Activated T-cell treated with anti-CD3 and anti-CD28 coated beads, Interleukin-2, amount 50 U/mL, for 48 hours (primary cell): ENCODE data around the gene TEKT3.

Experiments used
- DNase-seq, 2 experiments: peaks; one replicate each; pipeline ENCODE4 v3.0.0-alpha.2; 2020

The TEKT3 gene

GRCh38 chr17:15263680-15264079 lies 77.7 kb downstream of the TEKT3 start:
- no peak for DNase-seq

DNA sequence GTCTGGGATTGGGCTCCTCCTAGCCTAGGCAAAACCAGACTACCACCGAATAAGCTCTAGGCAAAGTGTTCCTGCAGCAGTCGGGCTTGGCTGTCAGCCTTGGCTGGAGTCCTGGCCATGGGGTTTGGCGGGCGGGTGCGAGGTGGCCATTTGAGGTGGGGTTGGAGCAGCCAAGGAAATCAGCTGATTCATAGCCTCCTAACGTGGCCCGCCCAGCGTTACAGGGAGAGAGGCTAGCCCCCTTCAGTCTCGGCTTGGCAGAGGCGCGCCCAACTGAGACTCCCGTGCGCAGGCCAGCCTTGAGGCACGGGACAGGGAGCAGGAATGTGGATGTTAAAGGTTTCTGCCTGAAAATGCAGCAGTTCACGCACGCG lies 78.2 kb downstream of the TEKT3 start:
- DNase-seq, result no peak

DNA sequence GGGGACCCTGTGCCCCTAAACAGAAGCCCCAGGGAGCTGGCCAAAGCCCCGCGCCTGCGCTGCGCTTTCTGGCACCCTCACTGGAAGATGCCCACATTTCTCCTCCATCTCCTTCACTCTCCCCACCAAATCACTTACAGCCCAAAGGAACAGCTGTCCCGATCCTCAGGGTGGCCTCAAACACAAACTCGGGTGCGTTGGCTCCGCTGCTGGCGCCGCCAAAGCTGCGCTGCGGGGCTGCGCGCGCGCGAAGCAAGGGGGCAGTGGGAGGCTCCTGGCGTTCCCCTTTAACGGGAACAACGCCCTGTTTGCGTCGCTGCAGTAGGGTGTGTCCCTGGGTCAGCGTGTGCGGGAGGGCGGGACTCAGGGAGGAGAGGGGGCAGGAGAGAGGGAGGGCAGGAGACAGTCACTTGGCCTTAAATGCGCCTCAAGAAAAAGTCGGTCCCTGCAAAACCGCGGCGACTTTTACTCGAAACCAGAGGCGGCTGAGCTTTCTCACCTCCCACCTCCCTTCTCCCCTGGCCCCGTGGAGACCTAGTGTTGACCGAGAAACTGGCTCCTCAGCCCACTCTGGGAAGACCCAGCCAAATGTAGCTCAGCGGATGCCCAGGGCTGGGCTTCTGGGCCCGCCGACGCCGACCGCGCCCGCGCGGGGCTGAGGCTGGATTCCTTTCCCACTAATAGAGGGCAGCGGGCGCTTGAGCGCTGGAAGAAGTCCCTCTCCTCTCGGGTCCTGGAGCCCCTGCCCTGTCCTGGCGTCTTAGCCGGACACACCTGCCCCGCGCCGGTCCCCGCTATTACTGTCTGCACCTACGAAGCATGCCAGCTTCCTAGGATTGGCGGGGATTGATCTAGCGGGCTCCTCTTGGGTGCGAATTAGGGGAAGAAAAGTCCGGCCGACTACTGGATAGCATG lies 78.8 kb downstream of the TEKT3 start:
- peak; percentile 30 to 32 for DNase-seq

DNA sequence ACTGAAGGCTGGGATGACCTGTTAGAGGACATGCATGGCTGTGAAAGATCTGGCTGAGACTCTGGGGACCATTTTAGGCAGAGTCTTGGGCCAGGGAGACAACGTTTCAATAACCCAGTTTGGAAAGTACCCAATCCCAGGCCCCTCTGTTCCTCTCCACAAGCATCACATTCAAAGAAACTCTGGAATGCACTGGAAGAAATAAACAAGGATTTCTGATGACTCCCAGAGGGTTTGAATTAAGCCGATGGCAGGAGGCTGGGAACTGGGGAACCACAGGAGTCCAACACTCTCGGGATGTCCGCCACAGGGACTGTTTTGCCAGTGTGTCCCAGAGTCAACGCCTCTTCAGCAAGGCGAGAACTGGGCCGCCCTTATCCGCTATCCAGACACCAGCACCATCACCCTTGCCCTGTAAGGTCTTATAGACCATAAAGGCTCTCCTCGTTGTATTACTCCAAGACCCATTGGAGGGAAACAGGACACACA lies 79.6 kb downstream of the TEKT3 start:
- peak; percentile 27 to 35 for DNase-seq

DNA sequence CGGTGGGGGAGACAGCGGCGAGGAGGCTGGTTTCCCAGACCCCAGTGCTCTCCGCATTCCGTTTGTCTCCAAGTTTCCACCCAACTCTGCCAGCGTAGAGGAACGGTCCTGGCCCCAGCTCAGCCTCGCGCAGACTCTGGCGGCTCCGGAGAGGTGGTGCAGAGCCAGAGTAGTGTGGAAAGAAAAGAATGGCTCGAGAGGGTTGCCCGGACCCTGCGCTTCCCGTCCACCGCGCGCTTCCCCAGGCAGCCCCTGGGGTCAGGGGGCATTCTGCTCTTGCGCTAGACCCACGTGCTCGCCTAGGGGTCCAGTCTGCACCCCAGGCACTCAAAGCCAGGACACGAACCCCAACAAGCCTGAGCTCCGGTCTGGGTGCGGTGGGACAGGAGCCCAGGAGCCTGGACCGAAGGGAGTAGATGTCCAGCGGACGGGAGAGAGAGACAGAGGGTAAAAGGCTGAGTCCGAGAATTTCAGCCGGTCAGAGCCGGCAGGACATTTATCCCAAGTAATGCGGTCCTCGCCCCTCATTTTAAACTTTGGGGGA lies 80.1 kb downstream of the TEKT3 start:
- no peak for DNase-seq

DNA sequence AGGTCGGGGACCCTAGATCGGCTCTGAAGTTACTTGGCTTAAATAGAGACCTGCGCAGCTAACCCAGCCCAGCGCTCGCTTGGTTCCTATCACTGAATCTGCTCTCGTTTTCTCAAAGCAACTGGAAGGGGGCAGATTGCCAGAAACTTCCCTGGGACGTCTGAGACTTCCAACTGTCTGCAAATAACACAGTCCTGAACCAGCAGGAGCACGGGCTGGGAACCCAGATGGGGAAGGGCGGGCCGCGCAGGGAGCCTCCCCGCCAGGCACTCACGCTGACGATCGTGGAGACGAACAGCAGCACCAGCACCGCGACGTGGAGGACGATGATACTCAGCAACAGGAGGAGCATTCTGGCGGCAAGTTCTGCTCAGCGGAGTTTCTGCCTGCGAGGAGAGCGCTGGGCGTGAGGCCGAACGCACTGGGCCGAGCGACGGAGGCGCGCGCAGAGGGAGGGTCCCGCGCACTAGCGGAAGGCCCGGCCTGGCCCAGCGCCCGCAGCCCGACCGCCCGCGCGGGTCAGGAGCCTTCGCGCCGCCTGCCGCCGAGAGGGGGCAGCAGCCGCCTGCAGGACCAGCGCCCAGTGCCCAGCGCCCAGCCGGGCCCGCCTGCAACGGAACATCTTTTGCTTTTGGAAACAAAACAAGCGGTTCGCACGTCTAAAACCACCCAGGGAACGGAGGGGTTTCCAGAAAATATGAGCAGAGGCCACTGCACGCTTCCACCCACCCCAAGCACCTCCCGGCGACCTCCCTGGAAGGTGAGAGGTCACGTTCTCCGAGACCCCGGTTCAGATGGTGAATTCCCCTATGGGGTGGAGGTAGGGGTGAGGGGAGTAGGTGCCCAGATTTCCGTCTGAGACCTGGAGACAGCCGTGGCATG lies 80.8 kb downstream of the TEKT3 start:
- DNase-seq, result peak; percentile 77 to 83

DNA sequence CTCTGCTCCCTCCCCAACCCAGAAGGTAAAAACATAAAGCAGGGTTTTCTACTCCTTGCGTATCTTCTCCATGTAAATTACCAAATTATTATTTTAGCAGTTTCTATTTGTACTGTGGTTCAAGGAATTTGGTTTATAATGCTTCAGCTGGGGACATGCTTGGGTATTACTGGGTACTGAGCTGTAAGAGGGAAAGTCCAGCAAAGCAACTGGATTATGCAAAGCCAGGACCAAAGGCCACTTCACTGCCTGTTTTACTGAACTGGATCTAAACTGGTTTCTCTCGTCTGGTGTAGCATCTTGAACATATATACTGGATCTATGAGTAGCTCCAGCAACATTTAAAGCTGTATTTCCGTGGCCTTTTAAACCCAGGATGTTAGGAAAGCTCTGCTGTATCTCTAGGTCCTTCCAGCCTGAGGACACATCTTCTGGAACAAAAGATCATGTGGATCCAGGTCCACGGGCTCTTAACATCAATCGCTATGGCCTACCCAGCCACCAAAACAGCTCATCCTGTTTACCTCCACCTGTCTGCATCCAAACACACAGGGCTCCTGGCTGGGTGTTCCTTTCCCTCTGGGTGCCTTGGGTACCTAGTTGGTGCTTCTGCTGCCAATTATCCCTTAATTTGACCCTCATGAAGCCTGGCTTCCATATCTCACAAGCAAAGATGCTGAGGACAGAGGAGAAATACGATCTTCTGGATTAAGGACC lies 83.4 kb downstream of the TEKT3 start:
- DNase-seq, result no peak

DNA sequence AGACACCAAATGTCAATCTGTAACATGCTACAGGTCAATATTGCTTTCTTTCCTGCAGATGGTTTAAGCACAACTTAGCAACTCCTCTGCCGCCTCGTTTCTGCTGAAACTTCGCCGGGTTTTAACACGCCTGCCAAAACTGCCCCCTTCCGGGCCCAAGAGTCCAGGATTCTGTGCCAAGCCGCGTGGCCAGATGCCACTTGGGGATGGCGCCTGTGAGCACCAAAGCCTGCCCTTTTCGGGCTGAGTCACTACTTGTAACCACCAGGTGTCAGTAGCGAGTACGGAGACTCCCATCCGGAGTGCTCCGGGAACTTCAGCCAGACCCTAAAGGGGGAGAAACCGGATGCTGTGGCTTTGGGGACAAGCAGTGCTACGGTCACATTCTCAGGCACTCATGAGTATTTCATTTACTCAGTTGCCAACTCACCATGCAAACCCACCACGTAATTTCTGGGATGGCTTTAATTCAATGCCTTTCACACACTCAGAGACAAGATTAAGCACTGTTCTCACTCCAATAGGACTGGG lies 84.1 kb downstream of the TEKT3 start:
- peak; percentile 80 for DNase-seq

GRCh38 chr17:15256689-15257088 lies 84.7 kb downstream of the TEKT3 start:
- no peak for DNase-seq

DNA sequence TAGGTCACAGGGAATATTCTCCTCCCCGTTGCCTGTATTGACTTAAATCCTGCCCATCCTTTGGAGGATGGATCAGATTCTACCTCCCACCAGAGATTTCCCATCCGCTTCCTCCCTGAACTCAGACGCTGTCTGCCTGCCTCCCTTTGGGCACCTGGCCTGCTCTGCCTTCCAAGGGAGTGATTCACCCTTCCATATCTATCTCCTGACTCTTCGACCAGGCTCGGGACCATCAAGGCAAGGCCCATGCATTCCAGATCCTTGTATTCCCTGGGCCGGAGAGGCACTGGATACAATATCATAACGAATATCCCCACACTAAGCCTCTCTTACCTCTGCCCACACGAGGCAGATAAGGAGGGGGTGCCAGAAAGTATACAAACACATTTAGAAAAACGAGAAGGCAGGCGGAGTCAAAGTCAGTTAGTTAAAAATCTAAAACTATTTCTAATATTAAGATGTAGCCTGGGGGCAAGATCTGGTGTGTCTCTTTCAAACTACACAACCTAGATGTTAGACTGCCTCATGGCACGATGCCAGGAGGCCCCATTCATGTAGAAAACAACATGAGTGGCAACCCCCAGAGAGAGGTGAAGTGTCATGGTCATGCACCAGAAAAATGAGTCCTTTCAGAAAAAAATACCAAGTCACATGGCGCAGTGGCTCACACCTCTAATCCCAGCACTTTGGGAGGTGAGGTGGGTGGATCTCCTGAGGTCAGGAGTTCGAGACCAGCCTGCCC lies 85.5 kb downstream of the TEKT3 start:
- DNase-seq, result no peak
